M059J (cell line): ENCODE results near the gene MMRN2. TPM values are rescaled to one million over a fixed set of nuclear protein-coding genes. Genes with fewer than 3 reads are reported as not detected.
"Not testable (repeated sequence)": the region's sequence is repeated elsewhere in the genome, so short reads cannot be mapped to it uniquely, and the experiment has no call there.

ENCODE experiments used
- DNase-seq: peaks from one replicate; pipeline ENCODE4 v3.0.0-alpha.2; 2012; ENCODE audit warnings: low read depth
- total RNA-seq: library from RNA; depleted of rRNA; stranded (reverse); fragments of >200 nt; shearing (Covaris generic); gene quantifications from 2 replicates; pipeline ENCODE4 v1.2.3, GENCODE V29; 2014

MMRN2 gene
- total RNA-seq, 1 experiment from 2014 or later, result 0.84 TPM

GRCh38 chr10:86956848-86957448 lies 467 bp downstream of the MMRN2 start:
- no peak for DNase-seq

- no peak for DNase-seq
Measured at GRCh38 chr10:86956195-86956847, 1.1 kb downstream of the MMRN2 start.

- no peak for DNase-seq
Measured at GRCh38 chr10:86955501-86956194, 1.8 kb downstream of the MMRN2 start.

GRCh38 chr10:86954681-86955500 lies 2.5 kb downstream of the MMRN2 start:
- no peak for DNase-seq

GRCh38 chr10:86953747-86954680 lies 3.4 kb downstream of the MMRN2 start:
- DNase-seq, result no peak

- DNase-seq, result not testable (repeated sequence)
Measured at GRCh38 chr10:86952697-86953096, 4.7 kb downstream of the MMRN2 start.

- DNase-seq, result no peak
Measured at GRCh38 chr10:86952106-86952505, 5.3 kb downstream of the MMRN2 start.

- no peak for DNase-seq
Measured at GRCh38 chr10:86951184-86951761, 6.1 kb downstream of the MMRN2 start.

GRCh38 chr10:86950349-86950748 lies 7.1 kb downstream of the MMRN2 start:
- no peak for DNase-seq

- DNase-seq, result not testable (repeated sequence)
Measured at GRCh38 chr10:86947806-86948205, 9.6 kb downstream of the MMRN2 start.

GRCh38 chr10:86946213-86947155 lies 10.9 kb downstream of the MMRN2 start:
- DNase-seq, result no peak

- peak; percentile 46 for DNase-seq
Measured at GRCh38 chr10:86945361-86946212, 11.8 kb downstream of the MMRN2 start.

- no peak for DNase-seq
Measured at GRCh38 chr10:86944907-86945306, 12.5 kb downstream of the MMRN2 start.

- peak; percentile 32 for DNase-seq
Measured at GRCh38 chr10:86944471-86944870, 12.9 kb downstream of the MMRN2 start.

- DNase-seq, result no peak
Measured at GRCh38 chr10:86944031-86944419, 13.4 kb downstream of the MMRN2 start.

GRCh38 chr10:86943316-86944030 lies 13.9 kb downstream of the MMRN2 start:
- DNase-seq, result no peak

GRCh38 chr10:86942441-86943315 lies 14.7 kb downstream of the MMRN2 start:
- no peak for DNase-seq
